Ovary (tissue), 9 donors: Measurements from ENCODE around the gene REXO4. TPM values are rescaled to one million over a fixed set of nuclear protein-coding genes. Genes with fewer than 3 reads are reported as not detected.

ENCODE experiments used
- DNase-seq, 5 donors: peaks; one replicate each; pipeline ENCODE4 v3.0.0-alpha.2; 2019 to 2020
- H3K27ac ChIP-seq, 2 donors: fragments of 200-600 bp; one replicate each; pipeline versions ENCODE4 v1.5.1 to v1.8.0; 2019 to 2022
- H3K27me3 ChIP-seq: fragments of 200-600 bp; one replicate; pipeline ENCODE4 v1.8.0; 2022
- H3K36me3 ChIP-seq: fragments of 200-600 bp; sonication (generic); one replicate; pipeline ENCODE4 v1.5.1; 2019
- H3K4me1 ChIP-seq: one replicate; pipeline ENCODE4 v1.8.1; 2013; ENCODE audit warnings: mild to moderate bottlenecking, moderate library complexity; ENCODE audit not compliant: insufficient read depth
- H3K4me3 ChIP-seq: fragments of 200-600 bp; sonication (generic); one replicate; pipeline ENCODE4 v1.5.1; 2017
- H3K9me3 ChIP-seq, 2 donors: fragments of 200-600 bp in 1 of 2; sonication (generic) in 1 of 2; one replicate each; pipeline versions ENCODE4 v1.5.1 to v1.8.1; 2013 to 2019; ENCODE audit warnings: mild to moderate bottlenecking in 1 of 2, moderate library complexity in 1 of 2
- CTCF ChIP-seq, 3 donors: fragments of 450-650 bp in 2 of 3; fragments of 200-600 bp in 1 of 3; IDR thresholded peaks; one replicate each; pipeline versions ENCODE4 v1.5.1 to v1.8.0; 2016 to 2022; ENCODE audit warnings: antibody characterized with exemption in 3 of 3, mild to moderate bottlenecking in 1 of 3
- EP300 ChIP-seq: sonication (generic); formaldehyde crosslinking; IDR thresholded peaks from one replicate; pipeline ENCODE4 v1.6.1; 2017; ENCODE audit warnings: antibody characterized with exemption
- POLR2A ChIP-seq: fragments of 450-650 bp; IDR thresholded peaks from one replicate; pipeline ENCODE4 v1.6.1; 2017; ENCODE audit warnings: antibody characterized with exemption, mild to moderate bottlenecking, moderate library complexity
- WGBS, 3 donors: extraction: QIAGEN DNeasy Blood & Tissue Kit in 1 of 3; methylation state at CpG; one replicate each; pipeline versions ENCODE4 v1.1.5 to v1.1.7; 2013 to 2017; 5-methylcytosine and 5-hydroxymethylcytosine counted together
- intact Hi-C, 4 donors: fragments of 100-400 bp; cut with DNase I; formaldehyde crosslinking; loops; one replicate each; pipeline versions ENCODE4 v1.11.0 to v1.15.1; 2022 to 2023
- polyA plus RNA-seq, 2 donors: library from polyadenylated mRNA; stranded (reverse); fragments of 200-250 nt in 1 of 2; fragments of 350-450 nt in 1 of 2; fragmentation: Illumina TruSeq in 1 of 2; extraction: RNeasy Lipid Tissue Mini Kit (QIAGEN cat#74804) in 1 of 2; gene quantifications; one replicate each; pipeline ENCODE4 v1.2.3, GENCODE V29; 2013 to 2014
- total RNA-seq, 7 donors: library from RNA; depleted of rRNA in 2 of 7; stranded (reverse); fragments of >200 nt in 2 of 7; fragmentation: NEBNext Ultra II Directional in 3 of 7; extraction: Animal tissue kit (Norgen Biotek cat#: 25700) in 3 of 7; gene quantifications; one replicate each; pipeline versions ENCODE4 v1.1.0 to v1.2.4, GENCODE V29; 2016 to 2023
- donor health status: DM: no; HTN: no; CAD: no; lungs with moderate emphysema.
- donor health status: DM: no; HTN: no; CAD: no.
- donor health status: Bipolar disorder and iron deficiency.
- donor health status: DM: yes; HTN: yes; CAD: no.
- donor health status: DM: no; HTN: no; CAD: no.
- donor health status: DM: yes; HTN: yes; CAD: no.

REXO4 gene
- total and polyA plus RNA-seq, 9 donors, result 15.9 to 31.0 (median 21.9) TPM

- H3K4me1 ChIP-seq, result no peaks in the 10 kb centered on the region
- TF ChIP-seq POLR2A, result no peak
- TF ChIP-seq EP300, result no peak
- no peak for TF ChIP-seq CTCF (IDR thresholded peaks at IDR 0.05)
- H3K4me3 ChIP-seq, result no peak overlapping the region
- WGBS, 3 donors, result 84 to 87% (median 86%) methylated on average over 14 of the region's 14 CpGs
- no peak for DNase-seq
- no peaks in the 10 kb centered on the region for H3K9me3 ChIP-seq
- intact Hi-C loops, result no loop called here
- H3K27ac ChIP-seq, result no peak overlapping the region
- H3K36me3 ChIP-seq, result no peaks in the 10 kb centered on the region
- H3K27me3 ChIP-seq, result no peaks in the 10 kb centered on the region
These were observed 32.4 kb downstream of the REXO4 start for GRCh38 chr9:133385452-133385851.

GRCh38 chr9:133384736-133385321 lies 33.0 kb downstream of the REXO4 start:
- H3K27ac ChIP-seq, result no peak overlapping the region
- no peak for TF ChIP-seq CTCF (IDR thresholded peaks at IDR 0.05)
- no peak for TF ChIP-seq POLR2A
- no peak for TF ChIP-seq EP300
- H3K4me3 ChIP-seq, result no peak overlapping the region
- intact Hi-C loops, result no loop called here
- H3K9me3 ChIP-seq, result no peaks in the 10 kb centered on the region
- H3K36me3 ChIP-seq, result no peaks in the 10 kb centered on the region
- H3K4me1 ChIP-seq, result no peaks in the 10 kb centered on the region
- no peak for DNase-seq
- no peaks in the 10 kb centered on the region for H3K27me3 ChIP-seq
- WGBS, 3 donors, result 88 to 90% (median 89%) methylated on average over 17 of the region's 17 CpGs

GRCh38 chr9:133383438-133383837 lies 34.4 kb downstream of the REXO4 start:
- WGBS, 3 donors, result 86 to 97% (median 93%) methylated on average over 3 of the region's 3 CpGs
- H3K9me3 ChIP-seq, result no peaks in the 10 kb centered on the region
- no peaks in the 10 kb centered on the region for H3K4me1 ChIP-seq
- no peak for DNase-seq
- TF ChIP-seq CTCF (IDR thresholded peaks at IDR 0.05), result no peak
- no peak for TF ChIP-seq EP300
- intact Hi-C loops, result no loop called here
- H3K4me3 ChIP-seq, result no peak overlapping the region
- no peaks in the 10 kb centered on the region for H3K36me3 ChIP-seq
- no peaks in the 10 kb centered on the region for H3K27me3 ChIP-seq
- no peak overlapping the region for H3K27ac ChIP-seq

- 89 to 97% (median 93%) methylated on average over 4 of the region's 4 CpGs for WGBS, 3 donors
- intact Hi-C loops, result no loop called here
- Histone ChIP-seq H3K36me3 (no peaks in the 10 kb centered on the region), H3K27me3 (no peaks in the 10 kb centered on the region), H3K27ac (no peak overlapping the region), H3K4me1 (no peaks in the 10 kb centered on the region), H3K9me3 (no peaks in the 10 kb centered on the region), H3K4me3 (no peak overlapping the region)
- no peak for TF ChIP-seq EP300
- TF ChIP-seq POLR2A, result no peak
- no peak for TF ChIP-seq CTCF (IDR thresholded peaks at IDR 0.05)
- no peak for DNase-seq
These were observed 35.2 kb downstream of the REXO4 start for GRCh38 chr9:133382507-133383141.
